ENCODE data around the gene SLC25A41. TPM values are rescaled to one million over a fixed set of nuclear protein-coding genes. Genes with fewer than 3 reads are reported as not detected.

SLC25A41 gene
- total RNA-seq, 2 experiments from 2014 or later, result 0.30 to 0.50 TPM

DNA sequence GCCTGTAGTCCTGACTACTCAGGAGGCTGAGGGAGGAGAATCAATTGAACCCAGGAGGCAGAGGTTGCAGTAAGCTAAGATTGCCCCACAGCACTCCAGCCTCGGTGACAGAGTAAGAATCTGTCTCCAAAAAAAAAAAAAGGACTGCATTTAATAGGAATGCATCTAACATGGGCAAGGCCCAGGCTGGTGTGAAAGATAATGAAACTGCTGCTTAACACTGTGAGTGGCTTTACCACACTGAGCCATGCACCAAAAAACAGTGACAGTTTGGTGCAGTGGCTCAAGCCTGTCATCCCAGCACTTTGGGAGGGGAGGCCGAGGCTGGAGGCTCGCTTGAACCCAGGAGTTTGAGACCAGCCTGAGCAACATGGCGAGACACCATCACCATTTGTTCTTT, 49.2 kb downstream of the SLC25A41 start:
- intact Hi-C loops (cut with DNase I, micrococcal nuclease), result no loop called here
- Histone ChIP-seq H3K27me3 (ENCODE audit: control insufficient read depth in 1 of 2, insufficient read depth in 2 of 2, low read length in 2 of 2) (no peaks in the 10 kb centered on the region), H3K36me3 (ENCODE audit: insufficient read depth, low read length) (peaks cover 78% of the 10 kb centered on the region), H3K4me3 (ENCODE audit: low read length) (no peak overlapping the region), H3K27ac (ENCODE audit: low read depth in 1 of 2, low read length in 2 of 2) (no peak overlapping the region), H3K9me3 (ENCODE audit: control insufficient read depth in 1 of 2, insufficient read depth in 1 of 2, low read length in 2 of 2) (peaks cover 0 to 16% of the 10 kb centered on the region in 2 experiments), H3K4me1 (ENCODE audit: insufficient read depth, low read length) (no peaks in the 10 kb centered on the region)
- peaks cover 85% of the 10 kb centered on the region for H3K36me3 Mint-ChIP-seq (ENCODE audit: low read depth)
- no peaks in the 10 kb centered on the region for H3K27me3 Mint-ChIP-seq
- no peak overlapping the region for H3K27ac Mint-ChIP-seq
- ChIA-PET CTCF (no interaction called here), POLR2A (interaction anchor here (0.6 kb wide), 1 partner anchor 39 kb away, joined by 5 read pairs; no protein-coding TSS in a partner anchor)
- no peak overlapping the region for H3K4me3 Mint-ChIP-seq
- H3K4me1 Mint-ChIP-seq (ENCODE audit: low read depth), result no peaks in the 10 kb centered on the region
- TF ChIP-seq, protein P1, sequence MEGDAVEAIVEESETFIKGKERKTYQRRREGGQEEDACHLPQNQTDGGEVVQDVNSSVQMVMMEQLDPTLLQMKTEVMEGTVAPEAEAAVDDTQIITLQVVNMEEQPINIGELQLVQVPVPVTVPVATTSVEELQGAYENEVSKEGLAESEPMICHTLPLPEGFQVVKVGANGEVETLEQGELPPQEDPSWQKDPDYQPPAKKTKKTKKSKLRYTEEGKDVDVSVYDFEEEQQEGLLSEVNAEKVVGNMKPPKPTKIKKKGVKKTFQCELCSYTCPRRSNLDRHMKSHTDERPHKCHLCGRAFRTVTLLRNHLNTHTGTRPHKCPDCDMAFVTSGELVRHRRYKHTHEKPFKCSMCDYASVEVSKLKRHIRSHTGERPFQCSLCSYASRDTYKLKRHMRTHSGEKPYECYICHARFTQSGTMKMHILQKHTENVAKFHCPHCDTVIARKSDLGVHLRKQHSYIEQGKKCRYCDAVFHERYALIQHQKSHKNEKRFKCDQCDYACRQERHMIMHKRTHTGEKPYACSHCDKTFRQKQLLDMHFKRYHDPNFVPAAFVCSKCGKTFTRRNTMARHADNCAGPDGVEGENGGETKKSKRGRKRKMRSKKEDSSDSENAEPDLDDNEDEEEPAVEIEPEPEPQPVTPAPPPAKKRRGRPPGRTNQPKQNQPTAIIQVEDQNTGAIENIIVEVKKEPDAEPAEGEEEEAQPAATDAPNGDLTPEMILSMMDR (IDR thresholded peaks at IDR 0.05), result no peak
- DNase-seq (no peak), ATAC-seq (ENCODE audit: poor library complexity) (no peak)
- H3K9me3 Mint-ChIP-seq, result no peaks in the 10 kb centered on the region

DNA sequence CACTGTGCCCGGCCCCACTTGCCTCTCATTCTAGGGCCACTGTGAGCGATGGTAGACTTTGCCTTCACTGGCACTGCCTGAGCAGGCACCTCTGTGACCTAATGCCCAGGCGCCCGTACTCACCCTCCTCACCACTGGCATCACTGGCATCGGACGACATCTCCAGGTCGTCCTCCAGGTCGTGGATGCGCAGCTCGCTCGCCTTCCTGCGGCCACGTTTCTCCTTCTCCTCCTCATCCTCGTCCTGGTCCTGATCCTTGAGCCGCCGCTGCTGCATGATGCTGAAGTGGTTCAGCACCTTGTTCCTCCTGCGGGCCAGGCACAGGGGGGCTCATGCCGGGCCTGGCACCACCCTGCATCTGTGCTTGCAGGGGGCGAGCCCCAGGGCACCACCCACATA, 50.4 kb downstream of the SLC25A41 start:
- ChIA-PET POLR2A (interaction anchor here (0.6 kb wide), 1 partner anchor 18 kb away, joined by 5 read pairs; no protein-coding TSS in a partner anchor), CTCF (no interaction called here)
- no peaks in the 10 kb centered on the region for H3K9me3 Mint-ChIP-seq
- H3K27ac Mint-ChIP-seq, result no peak overlapping the region
- no peak overlapping the region for H3K4me3 ChIP-seq (ENCODE audit: low read length)
- peaks cover 86% of the 10 kb centered on the region for H3K36me3 Mint-ChIP-seq (ENCODE audit: low read depth)
- H3K27me3 ChIP-seq (ENCODE audit: control insufficient read depth in 1 of 2, insufficient read depth in 2 of 2, low read length in 2 of 2), result no peaks in the 10 kb centered on the region
- no peaks in the 10 kb centered on the region for H3K27me3 Mint-ChIP-seq
- ATAC-seq (ENCODE audit: poor library complexity) (no peak), DNase-seq (no peak)
- TF ChIP-seq, protein P1 (IDR thresholded peaks at IDR 0.05), result no peak
- peaks cover 74% of the 10 kb centered on the region for H3K36me3 ChIP-seq (ENCODE audit: insufficient read depth, low read length)
- H3K4me1 Mint-ChIP-seq (ENCODE audit: low read depth), result no peaks in the 10 kb centered on the region
- peaks cover 0 to 16% of the 10 kb centered on the region in 2 experiments for H3K9me3 ChIP-seq (ENCODE audit: control insufficient read depth in 1 of 2, insufficient read depth in 1 of 2, low read length in 2 of 2)
- H3K4me3 Mint-ChIP-seq, result no peak overlapping the region
- intact Hi-C loops (cut with DNase I, micrococcal nuclease), result no loop called here
- H3K27ac ChIP-seq (ENCODE audit: low read depth in 1 of 2, low read length in 2 of 2), result no peak overlapping the region
- no peaks in the 10 kb centered on the region for H3K4me1 ChIP-seq (ENCODE audit: insufficient read depth, low read length)

DNA sequence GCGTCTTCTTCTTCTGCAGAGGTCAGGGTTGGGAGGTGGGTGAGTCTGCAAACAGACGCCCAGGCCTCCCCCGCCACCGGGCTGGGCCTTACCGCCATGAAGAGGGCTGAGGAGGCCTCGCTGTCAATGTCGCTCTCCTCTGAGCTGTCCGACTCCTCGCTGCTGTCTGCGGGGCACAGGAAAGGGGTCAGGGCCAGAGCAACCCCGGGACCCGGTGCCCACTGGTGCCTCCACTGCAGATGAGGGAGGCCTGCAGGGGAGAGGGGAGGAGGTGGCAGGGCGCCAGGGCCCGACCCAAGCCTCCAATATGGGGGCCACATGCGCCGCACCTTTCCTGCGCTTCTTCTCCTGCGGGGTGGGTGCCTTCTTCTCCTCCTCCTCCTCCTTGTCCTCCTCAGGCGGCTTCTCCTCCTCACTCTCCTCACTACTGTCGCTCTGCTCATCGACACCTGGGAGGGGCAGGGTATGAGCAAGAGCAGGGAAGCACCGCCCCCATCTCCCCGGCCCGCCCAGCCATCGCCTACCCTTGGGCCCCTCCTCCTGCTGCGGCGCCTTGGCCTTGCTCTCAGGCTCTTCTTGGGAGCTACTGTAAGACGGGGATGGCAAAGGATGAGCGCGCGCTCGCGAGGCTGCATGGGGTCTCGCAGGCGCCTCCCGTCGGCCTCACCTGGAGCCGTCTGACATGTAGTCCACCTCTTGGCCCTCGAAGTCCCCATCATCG, 52.4 kb downstream of the SLC25A41 start:
- Mint-ChIP-seq H3K4me3 (no peak overlapping the region), H3K4me1 (ENCODE audit: low read depth) (no peaks in the 10 kb centered on the region), H3K36me3 (ENCODE audit: low read depth) (peaks cover 78% of the 10 kb centered on the region), H3K27me3 (no peaks in the 10 kb centered on the region), H3K9me3 (no peaks in the 10 kb centered on the region), H3K27ac (no peak overlapping the region)
- H3K36me3 ChIP-seq (ENCODE audit: insufficient read depth, low read length), result peaks cover 57% of the 10 kb centered on the region
- H3K9me3 ChIP-seq (ENCODE audit: control insufficient read depth in 1 of 2, insufficient read depth in 1 of 2, low read length in 2 of 2), result peaks cover 0 to 16% of the 10 kb centered on the region in 2 experiments
- intact Hi-C loops (cut with DNase I, micrococcal nuclease), result no loop called here
- H3K4me1 ChIP-seq (ENCODE audit: insufficient read depth, low read length), result no peaks in the 10 kb centered on the region
- H3K27ac ChIP-seq (ENCODE audit: low read depth in 1 of 2, low read length in 2 of 2), result no peak overlapping the region
- H3K4me3 ChIP-seq (ENCODE audit: low read length), result no peak overlapping the region
- TF ChIP-seq, protein P1 (IDR thresholded peaks at IDR 0.05), result no peak
- no peak for ATAC-seq (ENCODE audit: poor library complexity)
- CTCF ChIA-PET, result no interaction called here
- H3K27me3 ChIP-seq (ENCODE audit: control insufficient read depth in 1 of 2, insufficient read depth in 2 of 2, low read length in 2 of 2), result no peaks in the 10 kb centered on the region
- POLR2A ChIA-PET, result no interaction called here
- no peak for DNase-seq
